ENCODE measurements around the gene PTPRG. TPM values are rescaled to one million over a fixed set of nuclear protein-coding genes. Genes with fewer than 3 reads are reported as not detected.

PTPRG gene
- total RNA-seq, 1 experiment from 2014 or later: 69.3 TPM

- Histone ChIP-seq H3K27ac (ENCODE audit: insufficient read length, low read depth, low read length) (no peak overlapping the region), H3K79me1 (ENCODE audit: insufficient read depth, low read depth, low read length, poor library complexity, severe bottlenecking) (no peaks in the 10 kb centered on the region), H4K8ac (replicated peaks; ENCODE audit: insufficient read length, low read depth, low read length) (no peak overlapping the region), H2BK5ac (ENCODE audit: insufficient read length, low read length) (no peak overlapping the region), H3K4me1 (ENCODE audit: insufficient read depth, low read length) (no peaks in the 10 kb centered on the region), H3K14ac (ENCODE audit: insufficient read depth, low read length) (no peak overlapping the region), H3K4ac (ENCODE audit: low read depth, low read length) (no peak overlapping the region), H4K20me1 (ENCODE audit: control insufficient read depth, insufficient read depth, insufficient read length) (no peaks in the 10 kb centered on the region), H3K23ac (ENCODE audit: insufficient read length, low read depth, low read length) (no peak overlapping the region), H3K79me2 (ENCODE audit: insufficient read depth, low read length) (no peaks in the 10 kb centered on the region), H4K5ac (ENCODE audit: insufficient read length, low read depth, low read length) (no peak overlapping the region), H2BK15ac (ENCODE audit: low read depth, low read length) (no peak overlapping the region), H2AFZ (ENCODE audit: low read length) (no peak overlapping the region), H3K4me2 (ENCODE audit: insufficient read depth, insufficient read length, low read length) (no peak overlapping the region), H3K9ac (ENCODE audit: extremely low read depth, insufficient read length, low read length) (no peak overlapping the region), H2BK12ac (ENCODE audit: insufficient read length, low read depth, low read length) (no peak overlapping the region), H3K27me3 (ENCODE audit: insufficient read depth, low read length) (no peaks in the 10 kb centered on the region), H3K18ac (ENCODE audit: insufficient read length, low read depth, low read length) (no peak overlapping the region), H3K9me3 (ENCODE audit: control insufficient read depth, low read depth, low read length) (no peaks in the 10 kb centered on the region), H2BK120ac (ENCODE audit: low read depth, low read length, poor library complexity, severe bottlenecking) (no peak overlapping the region), H3T11ph (ENCODE audit: low read length) (no peak overlapping the region), H2AK5ac (ENCODE audit: insufficient read length, low read length) (no peak overlapping the region), H3K56ac (ENCODE audit: insufficient read length, low read depth, low read length) (no peak overlapping the region), H3K23me2 (ENCODE audit: insufficient read length, low read depth, low read length, poor library complexity, severe bottlenecking) (no peaks in the 10 kb centered on the region), H4K91ac (ENCODE audit: insufficient read length, low read depth, low read length) (no peak overlapping the region), H2BK20ac (ENCODE audit: low read depth, low read length, poor library complexity, severe bottlenecking) (no peak overlapping the region)
- Mint-ChIP-seq H3K4me3 (no peak overlapping the region), H3K36me3 (ENCODE audit: insufficient read depth in 1 of 3, low read depth in 3 of 3) (peaks cover under 1 to 8% (median 4%) of the 10 kb centered on the region in 3 experiments; a peak in 5 of 7 replicates), H3K9me3 (no peaks in the 10 kb centered on the region), H3K27me3 (ENCODE audit: low read depth) (no peaks in the 10 kb centered on the region; the same call in 1 of the 2 replicates), H3K4me1 (peaks cover 4 to 9% of the 10 kb centered on the region in 2 experiments; a peak in 3 of 4 replicates), H3K27ac (peak overlapping the region in 1 of 3 experiments; percentile 42; a peak in 1 of 7 replicates)
- no CpG with 5 or more reads among the region's 5 CpGs for WGBS (ENCODE audit: extremely low coverage, insufficient read length, low lambda C conversion rate)
- TF ChIP-seq CTCF (conservative IDR thresholded peaks at IDR 0.05): no peak
- no peak for DNase-seq
Observed at GRCh38 chr3:62128051-62128450, 566.7 kb downstream of the PTPRG start.
